GM12892 (cell line): ENCODE results near the gene NOL4L.

Experiments used
- POLR2A ChIP-seq: IDR thresholded peaks from 2 replicates; pipeline ENCODE4 v1.6.1; 2011; ENCODE audit warnings: low read depth, low read length, control low read depth
- POLR2AphosphoS5 ChIP-seq: IDR thresholded peaks from 2 replicates; pipeline ENCODE4 v1.6.1; 2011; ENCODE audit warnings: low read depth, low read length, control low read depth
- TAF1 ChIP-seq: IDR thresholded peaks from 2 replicates; pipeline ENCODE4 v1.6.1; 2011; ENCODE audit warnings: low read depth, mild to moderate bottlenecking, control low read depth, low read length, borderline replicate concordance

DNA sequence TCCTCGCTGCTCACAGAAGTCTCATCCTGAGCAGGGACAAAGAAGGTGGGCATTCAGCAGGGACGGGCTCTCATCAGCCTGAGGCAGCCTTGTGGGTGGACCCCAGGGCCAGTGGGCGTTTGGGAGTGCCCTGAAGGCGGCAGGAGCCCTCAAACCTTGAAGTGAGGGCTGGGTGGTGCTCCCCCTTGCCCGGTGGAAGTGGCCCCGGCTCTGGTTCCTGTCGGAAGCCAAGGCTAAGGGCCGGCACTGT is 110.5 kb downstream of the NOL4L start:
- TF ChIP-seq POLR2A (no peak), TAF1 (no peak), POLR2AphosphoS5 (no peak)
